ENCODE results near the gene TBR1.

The TBR1 gene

DNA sequence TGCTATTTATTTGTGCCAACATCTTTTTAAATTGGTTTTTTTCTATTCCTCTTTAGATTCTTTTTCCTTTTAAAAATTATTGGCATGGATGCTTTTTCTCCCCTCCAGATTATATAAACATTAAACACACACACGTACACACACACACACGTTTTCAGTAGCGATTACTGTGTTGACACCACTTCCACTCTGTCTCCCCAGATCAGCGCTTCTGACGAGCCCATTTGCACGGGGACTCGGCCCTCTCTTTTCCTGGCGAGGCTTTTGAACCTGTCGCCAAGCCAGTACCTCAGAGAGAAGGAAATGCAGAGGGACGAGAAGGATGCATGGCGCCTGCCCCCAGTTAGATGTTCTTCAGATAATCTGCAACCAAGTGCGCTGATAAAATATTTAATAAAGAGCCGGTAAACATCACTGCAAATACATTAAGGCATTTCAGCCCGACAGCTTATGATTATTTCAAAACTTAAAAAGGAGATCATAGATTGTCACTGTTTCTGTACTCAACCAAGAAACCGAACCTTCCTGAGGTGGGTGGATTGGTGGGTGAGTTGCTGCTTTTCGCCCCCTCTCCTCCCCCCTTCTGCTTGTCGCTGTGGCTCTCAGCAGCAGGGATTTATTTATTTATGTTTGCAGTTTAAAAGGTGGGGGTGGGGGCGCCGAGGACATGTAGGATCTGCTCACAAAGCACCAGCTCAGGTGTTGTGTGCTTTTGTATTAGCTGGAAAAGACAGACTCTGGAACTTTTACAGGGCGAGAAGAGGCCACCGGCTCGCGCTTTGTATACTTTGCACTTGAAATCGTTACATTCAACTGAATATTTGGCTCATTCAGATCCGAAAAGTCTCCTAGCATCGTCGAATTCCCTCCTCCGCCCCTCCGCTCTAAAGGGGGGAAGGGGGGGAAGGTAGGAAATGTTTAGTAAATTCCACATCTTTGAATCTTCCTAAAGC lies 787 bp upstream of the TBR1 start:
- no peak for DNase-seq

DNA sequence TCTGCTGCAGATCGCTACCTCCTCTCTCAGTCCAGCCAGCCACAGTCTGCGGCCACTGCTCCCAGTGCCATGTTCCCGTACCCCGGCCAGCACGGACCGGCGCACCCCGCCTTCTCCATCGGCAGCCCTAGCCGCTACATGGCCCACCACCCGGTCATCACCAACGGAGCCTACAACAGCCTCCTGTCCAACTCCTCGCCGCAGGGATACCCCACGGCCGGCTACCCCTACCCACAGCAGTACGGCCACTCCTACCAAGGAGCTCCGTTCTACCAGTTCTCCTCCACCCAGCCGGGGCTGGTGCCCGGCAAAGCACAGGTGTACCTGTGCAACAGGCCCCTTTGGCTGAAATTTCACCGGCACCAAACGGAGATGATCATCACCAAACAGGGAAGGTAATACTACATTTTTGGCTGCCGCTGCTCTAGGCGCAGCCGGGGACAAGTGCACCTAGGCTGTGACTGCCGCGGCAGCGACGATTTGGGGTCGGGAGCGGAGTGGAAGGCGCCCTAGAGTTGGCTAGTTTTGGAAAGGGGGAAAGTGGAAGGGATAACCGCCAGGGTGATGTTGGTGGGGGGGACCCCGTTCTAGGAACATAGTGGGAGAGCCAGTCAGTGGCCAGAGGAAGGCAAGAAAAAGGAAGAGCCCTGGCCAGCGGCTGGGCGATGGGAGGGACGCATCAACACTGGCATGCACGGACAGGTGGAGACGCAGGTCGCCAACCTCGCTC lies 776 bp downstream of the TBR1 start:
- no peak for DNase-seq

DNA sequence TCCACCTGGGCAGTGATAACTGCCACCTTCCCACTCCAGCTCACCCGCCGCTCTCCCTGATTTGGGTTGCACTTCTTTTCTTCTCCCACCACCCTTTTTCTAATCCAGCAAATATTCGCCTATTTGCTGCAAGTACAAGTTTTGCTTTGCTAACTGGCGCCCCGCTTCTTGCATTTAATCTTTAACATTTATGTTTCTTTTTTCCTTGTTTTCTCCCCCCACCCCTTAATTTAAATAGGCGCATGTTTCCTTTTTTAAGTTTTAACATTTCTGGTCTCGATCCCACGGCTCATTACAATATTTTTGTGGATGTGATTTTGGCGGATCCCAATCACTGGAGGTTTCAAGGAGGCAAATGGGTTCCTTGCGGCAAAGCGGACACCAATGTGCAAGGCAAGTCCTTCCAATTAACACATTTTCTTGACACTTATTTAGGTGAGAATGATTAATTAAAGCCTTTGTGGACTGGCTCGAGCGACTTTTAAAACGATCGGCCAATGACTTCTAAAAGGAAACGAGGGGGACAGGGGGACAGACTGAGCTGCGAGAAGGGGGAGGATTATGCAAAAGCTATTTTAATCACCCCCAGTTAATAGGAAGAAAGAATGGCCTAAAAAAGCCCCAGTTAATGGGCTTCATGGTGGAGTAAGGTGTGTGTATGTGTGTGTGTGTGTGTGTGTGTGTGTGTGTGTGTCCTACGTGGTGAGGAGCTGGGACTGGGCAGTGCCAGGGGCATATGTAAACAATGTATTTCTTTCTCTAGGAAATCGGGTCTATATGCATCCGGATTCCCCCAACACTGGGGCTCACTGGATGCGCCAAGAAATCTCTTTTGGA lies 1.6 kb downstream of the TBR1 start:
- no peak for DNase-seq

DNA sequence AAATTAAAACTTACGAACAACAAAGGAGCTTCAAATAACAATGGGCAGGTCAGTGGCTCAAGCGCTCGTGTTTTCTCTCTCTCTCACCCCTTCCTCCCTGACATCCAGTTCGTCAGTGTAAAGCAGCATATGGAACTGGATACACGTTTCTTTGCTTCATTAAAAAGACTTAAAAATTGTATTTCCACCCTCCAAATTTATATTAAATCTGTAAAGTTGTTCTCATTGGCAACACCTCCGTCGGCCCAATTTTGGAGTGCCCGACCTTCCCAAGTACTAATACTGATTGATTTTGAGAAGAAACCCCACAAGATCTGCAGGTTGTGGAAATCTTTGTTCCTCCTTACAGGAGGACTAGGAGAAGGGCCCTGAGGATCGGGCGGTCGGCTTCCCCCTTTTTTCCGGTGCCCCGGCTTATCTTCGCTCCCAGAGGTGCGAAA lies 2.2 kb downstream of the TBR1 start:
- DNase-seq = no peak

DNA sequence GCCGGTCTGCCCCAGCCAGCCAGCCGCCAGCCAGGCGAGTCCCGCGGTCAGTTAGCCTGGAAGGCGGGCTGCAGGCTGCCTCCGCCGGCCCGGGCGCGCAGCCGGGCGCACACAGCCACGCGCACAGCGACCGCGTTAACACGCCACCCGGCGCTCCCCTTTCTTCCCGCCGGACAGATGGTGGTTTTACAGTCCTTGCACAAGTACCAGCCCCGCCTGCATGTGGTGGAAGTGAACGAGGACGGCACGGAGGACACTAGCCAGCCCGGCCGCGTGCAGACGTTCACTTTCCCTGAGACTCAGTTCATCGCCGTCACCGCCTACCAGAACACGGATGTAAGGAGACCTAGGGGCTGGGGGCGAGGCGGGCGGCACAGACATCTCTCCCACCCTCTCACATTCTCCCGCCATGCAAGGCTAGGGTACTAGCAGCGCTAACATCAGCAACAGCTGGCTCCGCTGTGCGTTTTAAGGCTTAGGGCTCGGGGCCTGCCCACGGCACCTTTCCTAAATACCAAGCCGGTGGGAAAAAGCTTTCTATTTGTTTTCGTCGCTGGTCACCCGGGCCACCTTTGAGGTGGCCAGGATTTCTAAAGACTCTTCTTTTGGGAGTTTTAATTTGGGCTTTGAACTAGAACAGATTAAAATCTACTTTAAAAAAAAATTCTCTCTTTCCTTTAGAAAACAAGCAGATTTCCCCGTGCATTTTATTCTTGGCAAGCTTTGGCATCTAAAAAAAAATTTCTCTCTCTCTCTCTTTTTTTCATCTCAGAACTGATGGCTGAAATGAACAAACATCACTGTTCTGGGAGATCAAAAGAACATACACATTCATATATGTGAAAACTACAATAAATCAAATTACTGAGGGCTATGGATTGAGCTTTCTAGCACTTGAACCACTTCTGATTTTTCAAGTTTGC lies 2.9 kb downstream of the TBR1 start:
- no peak for DNase-seq

DNA sequence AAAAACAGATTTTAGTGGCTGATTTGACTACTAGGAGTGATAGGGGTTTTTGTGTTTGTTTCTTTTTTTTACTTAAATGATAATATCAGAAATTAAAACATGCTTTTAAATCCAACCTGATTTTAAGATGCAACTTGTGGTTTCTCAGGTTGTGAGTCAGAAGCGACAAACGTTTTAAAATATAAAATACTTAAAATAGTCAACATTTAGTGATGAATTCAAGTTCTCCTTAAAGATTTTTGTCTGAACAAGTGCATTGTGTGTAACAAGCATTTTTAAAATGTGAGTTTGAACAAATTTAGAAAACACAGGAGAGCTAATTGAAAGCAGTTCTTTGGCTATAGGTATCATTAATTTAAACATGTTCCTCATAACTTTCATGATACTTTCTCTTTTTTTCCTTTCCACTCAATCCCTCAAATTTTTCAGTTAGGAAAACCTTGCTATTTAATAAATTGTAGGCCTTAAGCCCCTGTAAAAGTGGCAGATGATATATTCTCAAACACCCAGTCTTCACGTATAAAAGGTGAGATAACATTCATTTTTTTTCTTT lies 3.6 kb downstream of the TBR1 start:
- no peak for DNase-seq

DNA sequence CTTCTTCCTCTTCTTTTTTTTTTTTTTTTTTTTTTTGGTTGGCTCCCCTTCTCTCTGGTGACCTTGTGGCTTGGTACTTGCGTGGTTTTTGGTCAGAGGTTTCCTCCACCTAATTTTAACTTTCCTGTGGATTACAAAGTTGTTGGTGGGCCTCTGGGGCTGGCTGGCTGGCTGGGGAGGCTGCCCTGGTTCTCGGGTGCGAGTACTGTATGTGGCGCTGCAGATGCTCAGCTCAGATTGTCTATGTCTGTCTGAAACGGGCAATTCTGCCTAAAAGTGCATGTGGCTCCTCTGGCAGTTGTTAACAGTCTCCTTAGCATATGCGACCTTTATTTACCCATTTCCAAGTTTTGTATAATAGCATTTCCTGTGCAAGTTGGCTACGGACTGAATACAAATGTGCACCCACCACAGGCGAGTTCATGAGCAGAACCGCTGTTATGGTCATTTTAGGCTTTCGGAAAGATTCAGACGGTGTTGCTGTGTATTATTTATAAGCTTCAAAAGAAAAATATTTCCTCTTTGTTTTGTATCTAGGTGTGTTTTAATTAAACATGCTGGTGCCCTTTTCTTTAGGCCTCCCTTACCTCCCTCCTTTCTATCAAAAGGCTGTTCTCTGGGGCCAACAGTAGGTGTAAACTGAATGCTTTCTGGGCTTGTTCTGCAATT lies 4.4 kb downstream of the TBR1 start:
- no peak for DNase-seq

DNA sequence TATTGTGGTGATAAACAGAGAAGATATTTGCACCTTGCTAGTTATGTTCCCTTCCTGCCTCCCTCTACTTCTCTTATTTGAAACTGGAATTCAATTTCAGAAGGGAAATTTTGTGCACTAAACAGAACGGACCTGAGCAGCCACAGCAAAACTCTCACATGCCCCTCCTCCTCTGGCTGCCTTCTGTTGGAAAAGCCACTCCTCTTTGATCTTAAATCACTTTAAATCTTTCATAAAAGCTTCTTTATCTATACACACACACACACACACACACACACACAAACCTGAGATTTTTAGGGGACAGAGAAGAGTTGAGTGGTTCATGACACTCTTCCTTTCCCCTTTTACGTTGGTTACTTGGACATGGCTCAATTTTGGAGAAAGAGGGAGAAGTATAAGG lies 5.6 kb downstream of the TBR1 start:
- DNase-seq = no peak

DNA sequence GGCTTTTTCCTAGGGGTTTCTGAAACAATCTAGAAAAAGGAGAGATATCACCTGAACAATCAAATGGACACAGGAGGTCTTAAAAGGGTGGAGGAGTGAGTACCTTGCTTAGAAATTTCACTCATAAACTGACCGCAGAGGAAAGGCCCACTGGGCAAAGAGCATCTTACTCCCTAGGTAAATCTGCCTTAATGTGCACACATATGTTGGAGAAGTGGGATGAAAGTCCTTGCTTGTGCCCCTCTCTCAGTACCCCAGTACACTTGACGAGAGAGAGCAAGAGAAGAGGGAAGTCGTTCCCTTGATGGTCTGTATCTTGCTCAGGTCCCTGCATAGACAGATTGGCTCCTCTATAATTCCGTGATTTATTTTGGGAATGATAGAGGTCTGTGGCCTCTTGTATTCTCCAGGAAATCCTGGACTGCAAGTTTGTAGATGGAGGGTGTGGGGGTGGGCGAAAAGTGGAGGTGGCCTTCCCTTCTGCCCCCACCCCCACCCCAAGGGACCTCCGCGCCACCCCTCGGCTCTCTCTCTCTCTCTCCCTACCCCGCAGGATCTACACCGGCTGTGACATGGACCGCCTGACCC lies 6.8 kb downstream of the TBR1 start:
- DNase-seq = no peak

DNA sequence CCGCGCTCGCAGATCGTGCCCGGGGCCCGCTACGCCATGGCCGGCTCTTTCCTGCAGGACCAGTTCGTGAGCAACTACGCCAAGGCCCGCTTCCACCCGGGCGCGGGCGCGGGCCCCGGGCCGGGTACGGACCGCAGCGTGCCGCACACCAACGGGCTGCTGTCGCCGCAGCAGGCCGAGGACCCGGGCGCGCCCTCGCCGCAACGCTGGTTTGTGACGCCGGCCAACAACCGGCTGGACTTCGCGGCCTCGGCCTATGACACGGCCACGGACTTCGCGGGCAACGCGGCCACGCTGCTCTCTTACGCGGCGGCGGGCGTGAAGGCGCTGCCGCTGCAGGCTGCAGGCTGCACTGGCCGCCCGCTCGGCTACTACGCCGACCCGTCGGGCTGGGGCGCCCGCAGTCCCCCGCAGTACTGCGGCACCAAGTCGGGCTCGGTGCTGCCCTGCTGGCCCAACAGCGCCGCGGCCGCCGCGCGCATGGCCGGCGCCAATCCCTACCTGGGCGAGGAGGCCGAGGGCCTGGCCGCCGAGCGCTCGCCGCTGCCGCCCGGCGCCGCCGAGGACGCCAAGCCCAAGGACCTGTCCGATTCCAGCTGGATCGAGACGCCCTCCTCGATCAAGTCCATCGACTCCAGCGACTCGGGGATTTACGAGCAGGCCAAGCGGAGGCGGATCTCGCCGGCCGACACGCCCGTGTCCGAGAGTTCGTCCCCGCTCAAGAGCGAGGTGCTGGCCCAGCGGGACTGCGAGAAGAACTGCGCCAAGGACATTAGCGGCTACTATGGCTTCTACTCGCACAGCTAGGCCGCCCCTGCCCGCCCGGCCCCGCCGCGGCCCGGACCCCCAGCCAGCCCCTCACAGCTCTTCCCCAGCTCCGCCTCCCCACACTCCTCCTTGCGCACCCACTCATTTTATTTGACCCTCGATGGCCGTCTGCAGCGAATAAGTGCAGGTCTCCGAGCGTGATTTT lies 7.6 kb downstream of the TBR1 start:
- no peak for DNase-seq

DNA sequence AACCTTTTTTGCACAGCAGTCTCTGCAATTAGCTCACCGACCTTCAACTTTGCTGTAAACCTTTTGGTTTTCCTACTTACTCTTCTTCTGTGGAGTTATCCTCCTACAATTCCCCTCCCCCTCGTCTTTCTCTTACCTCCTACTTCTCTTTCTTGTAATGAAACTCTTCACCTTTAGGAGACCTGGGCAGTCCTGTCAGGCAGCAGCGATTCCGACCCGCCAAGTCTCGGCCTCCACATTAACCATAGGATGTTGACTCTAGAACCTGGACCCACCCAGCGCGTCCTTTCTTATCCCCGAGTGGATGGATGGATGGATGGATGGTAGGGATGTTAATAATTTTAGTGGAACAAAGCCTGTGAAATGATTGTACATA lies 8.3 kb downstream of the TBR1 start:
- DNase-seq = no peak

DNA sequence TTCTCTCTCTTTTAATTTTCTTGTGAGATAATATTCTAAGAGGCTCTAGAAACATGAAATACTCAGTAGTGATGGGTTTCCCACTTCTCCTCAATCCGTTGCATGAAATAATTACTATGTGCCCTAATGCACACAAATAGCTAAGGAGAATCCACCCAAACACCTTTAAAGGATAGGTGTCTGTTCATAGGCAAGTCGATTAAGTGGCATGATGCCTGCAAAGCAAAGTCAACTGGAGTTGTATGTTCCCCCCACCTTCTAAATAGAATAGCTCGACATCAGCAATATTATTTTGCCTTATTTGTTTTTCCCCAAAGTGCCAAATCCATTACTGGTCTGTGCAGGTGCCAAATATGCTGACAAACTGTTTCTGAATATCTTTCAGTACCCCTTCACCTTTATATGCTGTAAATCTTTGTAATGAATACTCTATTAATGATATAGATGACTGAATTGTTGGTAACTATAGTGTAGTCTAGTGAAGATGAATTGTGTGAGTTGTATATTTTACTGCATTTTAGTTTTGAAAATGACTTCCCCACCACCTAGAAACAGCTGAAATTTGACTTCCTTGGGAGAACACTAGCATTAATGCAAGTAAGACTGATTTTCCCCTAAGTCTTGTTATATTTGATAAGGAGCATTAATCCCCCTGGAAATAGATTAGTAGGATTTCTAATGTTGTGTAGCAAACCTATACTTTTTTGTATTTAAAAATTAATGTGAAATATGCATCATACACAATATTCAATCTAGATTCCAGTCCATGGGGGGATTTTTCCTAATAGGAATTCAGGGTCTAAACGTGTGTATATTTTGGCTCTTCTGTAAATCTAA lies 9.0 kb downstream of the TBR1 start:
- no peak for DNase-seq

DNA sequence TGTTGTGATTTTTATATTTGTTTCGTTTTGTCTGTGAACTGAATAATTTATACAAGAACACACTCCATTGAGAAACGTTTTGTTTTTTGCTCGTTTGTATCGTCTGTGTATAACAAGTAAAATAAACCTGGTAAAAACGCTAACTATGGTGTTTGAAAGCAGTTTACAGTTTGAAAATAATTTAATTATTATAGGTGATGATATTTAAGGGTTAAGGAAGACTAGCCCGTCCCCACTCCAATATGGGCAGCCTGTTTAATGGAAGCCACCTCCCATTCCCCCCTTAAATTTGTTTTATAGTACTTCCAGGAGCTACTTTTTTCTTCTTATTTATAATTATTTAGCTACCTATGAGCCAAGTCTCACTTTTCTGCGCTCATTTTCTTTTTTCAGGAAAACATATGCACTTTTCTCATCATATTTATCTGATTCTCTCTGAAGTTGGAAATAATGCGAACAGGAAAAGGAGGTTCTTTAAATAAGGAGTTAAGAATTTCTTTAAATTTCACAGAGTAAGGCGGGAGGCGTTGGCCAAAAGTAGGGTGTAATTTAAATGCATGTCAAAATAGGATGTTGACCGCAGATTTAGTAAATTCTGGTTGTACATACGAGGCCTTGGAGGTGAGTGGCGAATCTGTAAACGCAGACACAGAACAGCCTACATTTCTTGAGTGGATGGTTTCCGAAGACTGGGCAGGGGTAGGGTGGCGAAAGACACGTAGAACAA lies 9.8 kb downstream of the TBR1 start:
- DNase-seq = no peak

DNA sequence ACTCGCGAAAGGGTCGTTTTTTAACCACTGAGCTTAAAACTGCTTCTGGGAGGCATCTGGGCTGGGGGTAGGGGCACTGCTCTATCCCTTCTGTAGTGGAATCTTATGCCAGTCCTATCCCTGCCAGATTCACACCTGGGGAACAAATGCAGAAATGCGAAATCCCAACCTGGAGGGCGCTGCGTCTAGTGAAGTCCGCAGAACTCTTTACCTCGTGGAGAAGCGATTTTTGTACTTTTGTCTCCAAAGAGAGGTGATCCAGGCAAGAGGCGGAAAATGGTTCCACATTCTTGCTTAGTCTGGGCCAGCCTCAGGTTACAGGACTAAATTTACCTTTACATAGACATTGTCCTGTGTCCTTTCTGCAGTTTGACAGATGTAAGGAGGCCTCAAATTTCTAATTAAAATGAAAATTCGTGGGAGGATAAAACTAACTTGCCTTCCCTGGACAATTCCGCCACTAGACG lies 10.4 kb downstream of the TBR1 start:
- no peak for DNase-seq

DNA sequence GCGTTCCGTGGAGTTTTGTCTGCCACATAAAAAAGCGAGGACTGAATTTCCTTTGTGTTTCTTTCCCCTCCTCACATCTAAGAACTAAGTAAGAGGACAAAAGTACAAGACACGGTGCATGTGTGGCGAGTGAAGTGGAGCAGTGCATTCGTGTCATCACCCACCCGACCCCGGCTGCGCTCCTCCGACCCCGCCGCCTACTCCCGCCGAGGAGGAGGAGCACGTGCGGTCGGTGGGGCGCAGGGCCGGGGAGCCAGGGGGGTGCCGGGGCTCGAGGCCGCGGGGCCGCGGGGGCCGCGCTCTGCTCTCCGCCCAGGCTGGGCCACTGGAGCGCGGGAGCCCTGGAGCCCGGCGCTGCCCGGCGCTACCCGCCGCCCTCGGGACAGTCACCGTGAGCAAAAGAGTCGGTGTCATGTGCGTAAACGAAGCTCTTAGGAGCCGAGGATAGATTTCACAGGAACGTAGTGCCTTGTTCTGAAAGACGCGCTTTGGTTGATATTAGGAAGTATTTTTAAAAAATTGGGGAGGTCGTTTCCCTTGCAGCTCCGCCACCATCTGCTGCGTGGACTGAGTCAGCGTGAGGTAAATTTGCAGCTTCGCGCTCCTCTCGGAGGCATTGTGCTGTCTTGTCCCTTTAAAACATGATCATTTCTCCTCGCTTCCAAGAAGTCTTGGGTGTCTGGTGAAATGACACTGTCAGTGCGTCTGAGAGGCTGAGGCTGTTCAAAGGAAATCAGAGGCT lies 11.0 kb downstream of the TBR1 start:
- DNase-seq = no peak

DNA sequence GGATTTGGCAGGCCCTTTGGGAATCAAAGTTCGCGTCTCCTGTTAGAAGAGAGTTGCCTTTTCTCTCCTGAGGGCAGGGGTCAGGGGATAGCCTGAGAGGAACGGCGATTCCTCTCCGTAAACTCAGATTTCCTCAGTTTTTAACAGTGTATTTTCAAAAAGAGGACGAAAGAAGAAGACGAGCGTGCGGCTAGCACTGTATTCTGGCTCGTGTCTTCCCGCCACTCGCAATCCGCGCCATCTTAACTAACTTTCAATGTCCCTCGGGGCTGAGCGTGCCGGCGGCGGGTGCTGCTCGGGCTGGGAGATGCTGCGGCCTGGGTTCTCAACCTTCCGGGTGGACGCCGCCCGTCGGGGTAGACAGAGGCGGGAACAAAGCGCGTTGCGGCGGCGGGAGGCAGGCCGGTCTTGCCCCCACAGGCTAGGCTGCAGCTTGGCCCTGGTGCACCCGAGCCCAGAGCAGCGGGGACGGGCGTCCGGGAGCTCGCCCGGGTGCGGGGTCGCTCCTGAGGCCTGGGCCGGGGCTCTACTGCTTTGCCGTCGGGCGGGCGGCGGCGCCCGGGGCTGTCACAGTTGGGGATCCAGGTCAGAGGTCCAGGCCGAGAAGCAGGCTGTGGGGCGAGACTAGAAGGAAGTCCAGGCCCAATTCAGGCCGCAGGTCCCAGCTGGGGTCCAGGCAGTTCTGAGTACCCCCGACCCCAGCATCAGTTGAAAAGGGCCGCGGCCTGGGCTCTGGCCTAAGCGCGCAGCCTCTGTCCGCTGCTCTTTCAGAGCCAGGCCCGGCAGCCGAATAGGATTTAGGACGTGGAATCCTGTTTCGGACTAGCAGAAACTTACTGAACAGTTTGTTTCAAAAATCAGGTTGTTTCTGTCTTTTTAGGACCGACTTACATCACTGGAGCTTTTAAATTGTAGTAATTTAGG lies 11.8 kb downstream of the TBR1 start:
- no peak for DNase-seq
